HG03571 (cell line): Measurements from ENCODE around the gene FBXW8.

Experiments
- ATAC-seq: cut with Tn5 transposase; IDR thresholded peaks from one replicate; pipeline ENCODE4 v1.9.1; 2021; ENCODE audit not compliant: unreplicated experiment

FBXW8 gene

DNA sequence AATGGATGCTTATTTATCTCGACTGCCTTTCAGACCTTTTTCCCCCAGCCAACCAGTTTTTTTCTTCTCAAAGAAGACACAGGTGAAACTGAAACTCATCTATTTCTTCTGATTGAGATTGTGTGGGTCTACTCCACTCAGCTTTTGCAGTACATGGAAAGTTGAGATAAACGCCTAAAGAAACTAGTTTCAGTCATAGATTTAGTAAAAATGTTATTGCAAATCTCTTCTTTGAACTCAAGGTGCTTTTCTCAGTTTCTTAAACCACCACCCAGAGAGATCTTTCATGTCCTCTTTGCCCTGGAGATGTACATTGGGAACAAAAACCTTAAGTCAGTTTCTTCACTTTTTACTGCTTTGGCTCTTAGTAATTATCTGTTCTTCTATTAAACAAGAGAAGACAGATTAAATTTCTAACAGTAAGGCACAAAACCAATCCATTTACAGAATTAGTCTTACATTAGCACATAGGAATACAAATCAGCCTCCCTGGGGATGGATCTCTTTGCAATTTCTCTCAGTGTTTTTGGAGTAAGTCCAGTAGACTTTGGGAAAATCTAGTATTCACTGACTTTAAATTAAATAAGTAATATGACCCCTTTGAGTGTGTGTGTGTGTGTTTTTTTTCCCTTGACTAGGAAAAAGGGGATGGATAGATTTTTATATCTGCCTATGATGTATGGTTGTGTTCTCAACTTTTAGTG lies 11.6 kb downstream of the FBXW8 start:
- peak; percentile 43 for ATAC-seq

DNA sequence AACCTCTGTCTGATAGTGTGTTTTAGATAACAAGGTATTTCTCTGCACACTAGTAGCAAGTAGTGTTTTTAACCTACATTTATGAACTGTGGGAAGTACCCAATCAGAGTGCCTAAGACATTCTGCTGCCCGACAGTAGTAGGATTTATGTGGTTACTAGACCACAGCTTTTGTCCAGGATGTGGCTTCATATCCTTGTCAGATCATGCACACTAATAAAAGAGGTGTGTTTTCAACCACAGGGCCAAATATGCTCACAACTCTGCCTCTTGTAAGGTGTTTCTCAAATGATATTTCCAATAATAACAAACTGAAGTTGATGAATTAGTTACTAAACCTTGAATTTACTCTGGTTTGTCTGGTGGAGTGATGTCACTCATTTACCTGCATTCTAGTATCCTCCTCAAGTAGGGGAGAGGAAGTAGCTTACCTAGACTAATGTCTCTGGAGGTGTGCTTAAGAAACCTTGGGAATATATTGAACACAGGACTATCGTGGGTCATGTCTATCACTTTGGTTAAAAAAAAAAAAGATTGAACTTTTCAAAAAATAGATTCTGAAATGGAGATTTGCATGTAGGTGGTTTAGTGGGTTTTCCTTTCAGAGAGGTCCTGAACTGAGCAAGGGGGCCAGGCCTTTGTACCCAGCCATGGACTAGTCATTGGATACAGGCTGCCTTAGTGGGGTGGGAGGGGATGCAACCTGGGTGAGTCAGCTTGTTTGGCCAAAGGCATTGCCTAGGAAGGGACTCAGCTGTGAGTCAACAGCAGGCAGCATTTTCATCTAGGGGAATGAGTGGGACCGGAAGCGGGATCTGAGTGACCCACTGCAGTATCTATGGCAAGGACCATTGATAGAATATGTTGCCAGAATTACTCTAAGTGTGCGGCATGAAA lies 14.1 kb downstream of the FBXW8 start:
- peak; percentile 84 for ATAC-seq

DNA sequence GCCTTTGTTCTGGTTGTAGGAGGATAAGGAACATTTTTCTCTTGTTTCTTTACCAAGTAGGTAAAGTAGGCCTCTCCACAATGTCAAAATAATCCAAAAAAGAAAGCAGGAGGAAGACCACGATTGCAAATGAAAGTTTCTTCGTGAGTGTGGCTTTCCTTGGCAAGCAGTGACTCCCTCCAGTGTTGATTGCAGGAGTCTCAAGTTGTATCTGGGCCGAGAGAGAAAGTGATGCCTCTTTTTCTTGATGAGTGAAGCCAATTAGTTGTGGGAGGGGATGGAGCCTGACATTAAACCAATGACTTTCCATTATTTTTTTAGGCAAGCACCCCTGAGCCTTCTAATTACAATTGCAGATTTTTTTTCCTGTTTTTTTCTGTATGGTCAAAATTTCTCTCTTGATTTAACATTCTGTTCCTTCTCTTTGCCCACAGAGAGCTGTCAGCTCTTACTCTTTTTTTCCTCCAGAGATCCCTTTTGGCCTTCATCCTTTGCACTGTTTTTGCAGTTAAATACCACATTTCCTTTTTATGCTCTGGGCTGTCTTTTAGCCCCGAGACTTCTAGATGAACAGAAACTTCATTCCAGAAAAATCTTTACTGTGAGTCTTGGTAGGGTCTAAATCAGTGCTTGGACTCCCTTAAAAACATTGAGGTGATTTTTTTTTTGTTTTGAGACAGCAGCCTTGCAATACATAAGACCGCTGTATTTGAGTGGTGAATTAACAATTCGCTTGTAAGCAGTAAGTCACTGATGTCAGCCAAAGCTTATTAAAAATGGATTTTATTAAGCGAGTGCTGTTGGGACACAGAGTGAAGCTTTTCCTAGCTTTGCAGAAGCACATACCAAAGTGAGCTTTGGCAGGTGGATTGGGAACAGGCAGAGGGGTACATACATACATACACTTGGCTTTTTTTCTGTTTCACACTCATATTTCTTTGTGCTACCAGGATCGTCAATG lies 15.8 kb downstream of the FBXW8 start:
- ATAC-seq: no peak

DNA sequence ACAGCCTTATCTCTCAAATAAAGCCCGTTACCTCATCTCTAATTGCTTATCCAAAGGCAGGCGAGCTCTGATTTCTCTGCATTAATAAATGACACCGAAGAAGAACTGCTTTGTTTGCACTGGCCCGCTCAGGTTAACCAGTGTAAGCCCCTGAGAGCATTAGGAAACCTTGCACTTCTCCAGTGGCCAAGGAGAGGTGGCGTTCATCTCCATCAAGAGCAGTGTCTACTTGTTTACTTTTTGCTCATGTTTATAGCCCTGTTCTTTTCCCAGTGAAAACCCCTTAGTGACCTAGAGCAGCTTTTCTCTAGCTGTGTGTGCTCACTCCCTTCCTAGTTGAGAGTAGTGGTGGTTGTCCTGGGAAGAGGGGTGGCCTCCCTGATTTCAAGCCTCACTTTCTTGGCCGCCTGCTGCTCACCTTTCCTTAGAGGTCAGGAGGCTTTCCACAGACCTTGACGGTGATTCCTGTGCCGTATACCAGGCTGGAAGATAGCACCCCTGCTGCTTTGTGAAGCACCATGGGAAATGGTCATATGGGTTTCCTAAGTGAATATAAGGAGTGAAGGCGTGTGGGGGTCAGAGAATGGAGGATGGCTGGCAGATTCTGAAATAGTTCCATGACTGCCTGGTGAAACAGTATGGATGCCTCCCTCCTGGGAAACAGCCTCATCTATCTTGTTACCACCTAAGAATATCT lies 16.6 kb downstream of the FBXW8 start:
- no peak for ATAC-seq

DNA sequence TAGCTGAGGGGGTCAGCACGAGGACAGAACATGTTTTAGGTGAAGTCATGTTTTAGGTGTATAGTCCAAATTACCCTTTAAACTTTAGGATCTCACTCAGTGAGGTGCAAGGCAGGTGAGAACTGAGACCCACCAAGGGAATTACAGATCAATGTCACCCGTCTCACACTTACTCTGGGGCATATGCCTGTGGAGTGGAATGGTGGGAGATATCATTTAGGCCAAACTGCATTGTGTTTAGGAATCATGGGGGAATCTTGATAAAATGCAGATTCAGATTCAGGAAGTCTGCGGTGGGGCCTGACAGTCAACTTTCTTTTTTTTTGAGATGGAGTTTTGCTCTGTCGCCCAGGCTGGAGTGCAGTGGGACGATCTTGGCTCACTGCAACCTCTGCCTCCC lies 17.8 kb downstream of the FBXW8 start:
- ATAC-seq: no peak

DNA sequence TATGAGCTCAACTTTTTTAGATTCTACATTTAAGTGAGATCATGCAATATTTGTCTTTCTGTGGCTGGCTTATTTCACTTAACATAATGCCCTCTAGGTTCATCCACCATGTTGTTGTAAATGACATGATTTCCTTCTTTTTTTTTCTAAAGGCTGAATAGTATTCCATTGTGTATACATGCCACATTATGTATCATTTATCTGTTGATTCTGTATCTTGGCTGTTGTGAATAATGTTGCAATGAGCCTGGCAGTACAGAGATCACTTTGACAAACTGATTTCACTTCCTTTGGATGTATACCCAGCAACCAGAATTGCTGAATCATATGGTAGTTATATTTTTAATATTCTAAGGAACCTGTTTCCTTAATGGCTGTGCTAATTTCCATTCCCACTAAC lies 19.1 kb downstream of the FBXW8 start:
- ATAC-seq: no peak

DNA sequence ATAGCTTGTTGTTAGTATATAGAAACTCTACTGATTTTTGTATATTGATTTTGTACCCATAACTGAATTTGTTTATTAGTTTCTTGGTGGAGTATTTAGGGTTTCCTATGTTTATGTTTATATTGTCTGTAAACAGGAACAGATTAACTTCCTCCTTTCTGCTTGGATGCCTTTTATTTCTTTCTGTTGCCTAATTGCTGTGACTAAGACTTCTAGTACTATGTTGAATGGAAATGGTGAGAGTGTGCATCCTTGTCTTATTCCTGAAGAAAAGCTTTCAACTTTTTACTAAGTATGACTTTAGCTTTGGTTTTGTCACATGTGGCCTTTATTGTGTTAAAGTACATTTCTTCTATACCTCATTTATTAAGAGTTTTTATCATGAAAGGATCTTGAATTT lies 20.9 kb downstream of the FBXW8 start:
- no peak for ATAC-seq

DNA sequence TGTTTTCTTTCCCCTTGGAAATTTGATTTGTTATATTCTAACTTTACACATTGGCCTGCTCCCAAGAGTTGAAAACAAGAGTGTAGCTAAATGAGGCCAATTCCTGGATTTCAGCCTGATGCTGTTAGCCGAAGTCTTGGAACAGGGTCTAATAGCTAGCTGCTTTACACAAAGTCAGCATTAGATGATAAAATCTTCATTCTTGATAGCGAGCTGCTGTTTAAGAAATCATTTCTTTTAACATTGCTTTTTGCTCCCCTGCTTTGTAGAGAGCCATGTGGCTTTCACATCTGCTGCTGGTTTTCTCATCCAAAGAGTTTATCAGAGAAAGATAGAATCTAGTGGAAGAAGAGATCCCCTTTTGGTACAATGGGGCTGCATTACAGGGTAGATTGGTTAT lies 22.3 kb downstream of the FBXW8 start:
- no peak for ATAC-seq

DNA sequence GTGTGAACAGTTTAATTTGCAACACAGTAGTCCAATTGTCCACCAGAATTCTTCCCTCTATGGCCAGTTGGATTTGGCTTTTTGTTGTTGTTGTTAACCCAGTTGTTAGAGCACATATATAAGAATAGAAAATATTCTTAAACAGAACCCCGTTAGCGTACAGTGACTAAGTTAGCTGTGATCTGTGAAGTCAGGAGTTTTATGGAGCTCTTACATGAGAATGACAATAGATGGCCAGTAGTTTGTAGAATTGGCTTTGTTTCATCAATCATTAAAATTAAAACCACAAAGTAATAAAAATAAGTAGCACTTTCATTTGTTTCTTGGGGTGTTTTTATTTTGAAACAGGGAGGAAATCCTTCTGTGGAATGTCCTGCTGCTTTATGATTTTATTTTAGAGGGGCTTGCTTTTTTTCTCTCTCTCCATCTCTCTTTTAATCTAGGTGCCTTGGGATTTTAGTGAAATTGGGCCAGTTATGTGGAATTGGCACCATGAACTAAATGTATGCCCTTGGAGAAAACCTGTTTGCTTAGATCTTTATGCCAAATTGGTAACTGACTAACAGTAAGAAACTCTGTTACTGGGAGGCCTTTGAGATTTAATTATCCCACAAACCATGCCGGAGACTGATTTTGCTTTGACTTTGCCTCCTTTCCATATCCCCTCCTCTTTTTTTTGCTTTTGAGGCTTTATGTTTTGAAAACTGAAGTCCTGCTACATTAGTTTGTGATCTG lies 22.9 kb downstream of the FBXW8 start:
- no peak for ATAC-seq

DNA sequence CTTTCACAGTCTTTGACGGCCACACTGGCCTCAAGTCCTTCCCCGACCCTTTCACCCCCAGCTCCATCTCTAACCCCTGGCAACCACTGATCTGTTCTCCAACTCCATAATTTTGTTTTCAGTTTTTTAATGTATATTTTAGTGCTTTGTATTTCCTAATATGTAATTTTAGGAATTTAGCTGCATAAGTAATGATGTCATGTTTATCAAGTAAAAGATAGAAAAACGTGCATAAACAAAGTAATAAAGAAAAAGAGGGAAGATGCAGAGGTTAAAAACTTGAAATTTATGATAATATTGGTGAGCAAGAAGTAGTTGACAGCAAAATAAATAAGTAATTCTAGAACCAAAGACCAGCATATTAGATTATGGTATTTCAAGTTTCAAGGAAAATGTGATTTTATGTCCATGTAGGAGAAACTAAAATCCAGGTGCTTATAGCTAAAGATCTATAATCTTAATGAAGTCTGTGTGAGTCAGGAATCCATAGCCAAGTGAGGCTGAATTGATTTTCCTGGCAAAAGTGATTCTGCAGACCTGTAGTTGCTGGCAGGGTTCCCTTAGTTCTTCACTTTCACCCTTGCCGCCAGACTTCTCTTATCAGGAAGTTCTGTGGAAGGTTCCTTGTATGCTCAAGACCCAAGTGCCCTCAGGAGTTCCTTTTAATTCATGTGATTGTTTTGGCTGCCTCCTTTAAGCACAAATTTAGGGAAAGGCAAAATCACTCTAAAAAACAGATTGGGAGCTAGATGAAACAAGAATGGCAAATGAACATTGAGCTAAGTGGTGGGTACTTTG lies 24.4 kb downstream of the FBXW8 start:
- ATAC-seq: no peak

DNA sequence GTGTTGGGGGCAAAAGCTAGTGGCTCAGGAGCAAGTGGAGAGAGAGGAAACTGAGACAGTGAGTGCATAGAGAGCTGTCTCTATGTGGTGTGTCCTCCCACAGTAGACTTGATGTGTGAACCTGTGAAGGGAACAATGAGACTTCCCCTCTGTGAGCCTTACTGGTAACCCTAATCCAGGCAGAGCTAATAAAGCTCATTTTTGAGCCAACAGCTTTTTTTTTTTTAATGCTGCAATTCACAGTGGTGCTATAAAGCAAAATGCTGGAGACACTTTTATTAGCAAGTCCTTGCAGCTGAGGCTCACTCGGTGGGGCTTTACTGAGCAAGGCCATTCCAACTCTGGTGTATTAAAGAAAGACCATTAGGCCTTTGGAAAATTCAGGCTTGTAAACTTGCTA lies 26.9 kb downstream of the FBXW8 start:
- ATAC-seq: no peak

DNA sequence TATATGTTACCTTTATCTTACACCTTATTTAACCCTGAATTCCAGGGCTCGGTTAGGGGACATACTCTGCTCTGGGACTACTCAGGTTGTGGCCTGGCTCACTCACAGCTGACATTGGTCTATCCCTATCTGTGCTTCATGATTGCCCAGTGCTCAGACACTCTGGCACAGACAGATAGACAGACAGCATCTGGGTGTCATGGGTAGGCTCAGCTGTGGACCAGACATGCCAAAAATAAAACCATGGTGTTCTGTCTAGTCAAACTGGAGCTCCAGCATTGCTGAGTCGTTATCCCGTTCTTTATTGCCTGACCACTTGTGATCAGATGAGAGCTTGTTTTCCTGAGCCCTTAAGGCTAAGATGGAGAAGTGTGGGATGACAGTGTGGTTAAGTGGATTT lies 29.0 kb downstream of the FBXW8 start:
- ATAC-seq: no peak

DNA sequence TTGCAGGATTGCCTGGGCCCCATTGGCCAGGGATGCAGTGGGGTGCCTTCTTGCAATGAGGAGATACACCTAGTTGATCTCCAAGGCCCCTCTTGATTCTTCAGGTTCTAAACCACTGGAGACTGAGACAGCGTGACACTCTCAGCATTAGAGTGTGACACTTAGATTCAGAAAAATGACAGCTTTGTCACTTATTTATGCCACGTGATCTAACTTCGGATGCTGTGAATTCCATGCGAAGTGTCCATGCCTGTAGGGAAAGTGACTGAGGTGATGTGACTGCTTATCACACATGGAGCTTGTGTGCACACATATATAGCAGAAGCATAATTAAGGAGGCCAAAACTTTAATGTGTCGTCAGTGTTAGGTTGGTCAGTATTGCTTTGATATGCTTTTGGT lies 30.4 kb downstream of the FBXW8 start:
- no peak for ATAC-seq

DNA sequence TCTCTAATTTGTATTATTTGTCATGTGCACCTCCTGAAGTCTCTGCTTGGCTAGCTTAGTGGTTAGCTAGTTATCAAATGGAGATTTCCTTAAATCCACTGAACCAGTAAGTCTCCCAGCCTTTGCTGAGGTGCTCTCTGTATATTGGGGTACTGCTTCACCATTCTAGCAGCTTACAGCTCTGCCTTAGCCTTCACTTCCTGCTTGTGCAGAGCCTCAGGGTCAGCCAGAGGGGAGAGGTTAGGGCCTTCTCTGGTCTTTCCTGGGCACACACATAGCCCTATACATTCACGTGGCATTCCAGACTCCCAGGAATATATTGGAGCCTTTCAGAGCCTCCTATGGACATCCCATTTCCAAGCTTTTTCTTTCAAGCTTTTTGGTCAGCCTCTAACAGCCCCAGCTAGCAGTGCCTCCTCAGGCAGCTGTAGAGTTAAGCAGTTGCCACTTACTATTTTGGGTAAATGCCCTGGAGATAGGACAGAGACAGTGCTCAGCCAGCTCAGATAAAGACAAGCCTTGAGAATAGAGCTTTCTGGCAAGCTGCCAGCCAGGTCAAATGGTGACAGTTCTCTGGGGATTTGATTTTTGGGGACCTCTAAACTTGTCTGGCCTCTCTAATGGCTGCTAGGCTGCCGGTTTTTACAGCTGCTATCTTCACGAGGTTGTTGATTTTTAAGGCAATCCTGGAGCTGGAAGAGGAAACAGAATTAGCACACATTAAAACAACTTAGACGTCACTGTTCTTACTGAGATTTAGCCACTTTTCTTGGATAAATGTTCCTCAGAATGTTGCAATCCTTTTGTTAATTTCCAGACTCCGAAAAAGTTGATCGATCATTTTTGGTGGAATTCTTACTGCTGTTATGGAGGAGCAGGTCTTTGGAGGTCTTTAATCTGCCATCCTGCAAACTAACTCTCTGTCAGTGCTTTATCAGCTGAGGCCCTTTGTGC lies 32.9 kb downstream of the FBXW8 start:
- no peak for ATAC-seq

DNA sequence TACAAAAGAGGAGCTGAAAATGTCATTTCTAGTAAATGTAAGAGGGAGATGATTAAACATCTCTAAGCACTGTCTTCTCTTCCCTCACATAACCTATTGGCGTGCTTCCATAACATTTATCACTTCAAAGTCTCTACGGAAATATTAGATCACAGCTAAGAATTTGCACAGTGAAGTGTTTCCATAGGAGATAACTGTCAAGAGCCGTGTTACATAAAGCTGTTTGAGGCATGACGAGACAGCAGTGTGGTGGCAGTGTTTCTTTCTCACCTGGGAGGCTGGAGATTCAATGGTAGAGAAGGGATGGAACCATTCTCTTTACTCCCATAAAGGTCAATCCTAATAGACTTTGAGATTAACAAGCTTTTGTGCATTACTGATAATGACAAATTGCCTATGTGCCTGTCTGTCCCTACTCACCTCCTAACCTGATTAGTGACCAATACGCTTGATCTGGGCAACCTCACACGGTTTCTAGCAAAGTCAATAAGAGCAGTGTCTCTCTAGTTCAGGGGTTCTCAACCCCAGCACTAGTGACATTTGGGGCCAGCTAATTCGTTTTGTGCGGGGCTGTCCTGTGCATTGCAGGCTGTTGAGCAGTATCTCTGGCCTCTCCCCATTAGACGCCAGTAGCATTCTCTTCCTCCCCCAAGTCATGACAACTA lies 35.3 kb downstream of the FBXW8 start:
- ATAC-seq: no peak

DNA sequence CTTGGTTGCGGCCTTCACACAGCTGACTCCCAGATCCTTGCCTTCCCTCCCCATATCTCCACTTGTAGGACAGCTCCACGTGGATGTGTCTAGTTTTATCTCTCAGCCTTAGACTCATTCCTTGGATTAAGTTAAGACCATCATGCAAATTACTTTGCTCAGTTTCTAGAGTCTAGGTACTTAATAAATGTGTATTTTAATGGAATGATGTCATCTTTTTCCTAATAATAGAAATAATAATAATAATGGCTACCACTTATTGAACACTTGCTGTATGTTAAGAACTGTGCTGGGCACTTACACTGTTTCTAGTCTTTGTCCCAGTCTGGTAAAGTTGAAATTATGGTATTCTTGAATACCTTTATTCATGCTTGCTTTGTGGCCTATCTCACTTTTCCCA lies 37.5 kb downstream of the FBXW8 start:
- no peak for ATAC-seq

DNA sequence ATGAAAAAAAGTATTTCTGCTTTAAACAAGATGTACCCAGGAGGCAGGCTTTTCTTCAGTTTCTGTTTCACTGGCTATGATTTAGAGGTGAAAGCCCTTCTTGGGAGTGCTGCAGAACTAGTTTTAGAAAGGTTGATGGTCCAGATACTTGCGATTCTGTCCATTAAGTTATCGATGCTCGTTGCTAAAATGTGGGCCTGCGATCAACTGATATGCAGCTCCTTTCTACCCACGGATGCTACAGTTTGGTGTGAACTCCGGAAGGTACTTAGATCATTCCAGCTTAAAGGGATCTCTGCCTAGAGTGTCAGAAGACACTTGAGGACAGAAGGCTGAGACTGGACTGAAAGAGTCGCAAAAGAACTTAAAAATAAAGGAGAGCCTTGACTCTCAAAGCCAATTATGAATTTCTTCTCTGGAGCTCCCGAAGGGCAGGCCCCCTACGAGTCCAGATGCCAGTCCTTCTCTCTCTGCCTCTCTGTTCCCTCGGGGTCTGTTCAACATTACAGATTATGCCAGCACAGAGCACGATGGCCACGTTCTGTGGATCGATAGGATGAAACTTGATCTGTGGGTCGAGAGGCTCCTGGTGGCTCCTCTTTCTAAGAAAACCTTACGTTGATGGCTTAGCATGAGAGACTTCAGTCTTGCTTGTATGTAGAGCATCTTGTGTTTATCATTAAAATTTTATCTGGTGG lies 40.0 kb downstream of the FBXW8 start:
- no peak for ATAC-seq
